GM19023 (cell line): ENCODE results near the gene MPZL2.
A peak's percentile ranks its signal among the peaks of the same experiment; 100 is the strongest.

ENCODE experiments used
- ATAC-seq: cut with Tn5 transposase; IDR thresholded peaks from one replicate; pipeline ENCODE4 v1.9.1; 2021; ENCODE audit warnings: mild to moderate bottlenecking, moderate library complexity; ENCODE audit not compliant: unreplicated experiment

Gene MPZL2

GRCh38 chr11:118243993-118244762 is 19.9 kb downstream of the MPZL2 start:
- no peak for ATAC-seq

- no peak for ATAC-seq
These were observed 20.9 kb downstream of the MPZL2 start for GRCh38 chr11:118243161-118243560.

GRCh38 chr11:118241764-118242098 is 22.4 kb downstream of the MPZL2 start:
- ATAC-seq, result no peak

- peak; percentile 94 for ATAC-seq
These were observed 22.9 kb downstream of the MPZL2 start for GRCh38 chr11:118240999-118241763.

GRCh38 chr11:118239509-118240205 is 24.4 kb downstream of the MPZL2 start:
- ATAC-seq, result no peak

GRCh38 chr11:118238929-118239328 is 25.2 kb downstream of the MPZL2 start:
- ATAC-seq, result no peak

GRCh38 chr11:118238421-118238820 is 25.7 kb downstream of the MPZL2 start:
- no peak for ATAC-seq

- ATAC-seq, result no peak
These were observed 27.9 kb downstream of the MPZL2 start for GRCh38 chr11:118236170-118236569.

- no peak for ATAC-seq
These were observed 29.3 kb downstream of the MPZL2 start for GRCh38 chr11:118234833-118235232.

GRCh38 chr11:118233850-118234249 is 30.2 kb downstream of the MPZL2 start:
- no peak for ATAC-seq

- ATAC-seq, result no peak
These were observed 30.7 kb downstream of the MPZL2 start for GRCh38 chr11:118233377-118233776.

- no peak for ATAC-seq
These were observed 31.4 kb downstream of the MPZL2 start for GRCh38 chr11:118232659-118233058.

GRCh38 chr11:118231461-118231860 is 32.6 kb downstream of the MPZL2 start:
- no peak for ATAC-seq

GRCh38 chr11:118230088-118230487 is 34.0 kb downstream of the MPZL2 start:
- ATAC-seq, result no peak

GRCh38 chr11:118229274-118229847 is 34.7 kb downstream of the MPZL2 start:
- no peak for ATAC-seq

GRCh38 chr11:118227865-118228785 is 36.0 kb downstream of the MPZL2 start:
- ATAC-seq, result peak; percentile 69

GRCh38 chr11:118226781-118227180 is 37.3 kb downstream of the MPZL2 start:
- ATAC-seq, result no peak

- ATAC-seq, result no peak
These were observed 37.8 kb downstream of the MPZL2 start for GRCh38 chr11:118226296-118226695.

GRCh38 chr11:118224511-118225188 is 39.4 kb downstream of the MPZL2 start, which contains the start of gene JAML:
TSS of gene JAML (minus strand) at chr11:118225011. CDS start at chr11:118214866, 10,145 bp downstream.
- no peak for ATAC-seq

GRCh38 chr11:118223992-118224391 is 40.1 kb downstream of the MPZL2 start:
- ATAC-seq, result no peak
